Measurements from ENCODE around the gene AHRR. TPM values are rescaled to one million over a fixed set of nuclear protein-coding genes. Genes with fewer than 3 reads are reported as not detected.
A peak's percentile ranks its signal among the peaks of the same experiment; 100 is the strongest.
"Not testable (repeated sequence)": the region's sequence is repeated elsewhere in the genome, so short reads cannot be mapped to it uniquely, and the experiment has no call there.

The AHRR gene
- total RNA-seq, 1 donor from 2014 or later = 54.9 TPM

DNA sequence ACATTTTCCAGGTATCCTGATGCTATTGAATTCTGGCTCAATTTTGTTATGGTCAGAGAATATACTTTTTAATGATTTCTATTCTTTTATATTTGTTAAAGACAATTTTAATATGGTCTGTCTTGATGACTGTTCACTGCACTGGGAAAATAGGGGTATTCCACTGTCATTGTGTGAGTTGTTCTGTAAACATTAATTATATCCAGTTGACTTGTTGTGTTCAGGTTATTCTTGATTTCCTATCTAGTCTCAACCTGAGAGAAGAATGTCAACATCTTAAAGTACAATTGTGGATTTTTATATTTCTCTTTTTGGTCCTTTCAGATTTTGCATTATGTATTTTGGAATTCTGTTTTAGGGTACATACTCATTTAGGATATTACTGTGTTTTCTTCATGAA, 61.6 kb downstream of the AHRR start:
- Mint-ChIP-seq H3K36me3 (ENCODE audit: unreplicated experiment) (peaks cover 81% of the 10 kb centered on the region), H3K4me1 (ENCODE audit: unreplicated experiment) (peaks cover 39% of the 10 kb centered on the region), H3K27ac (ENCODE audit: unreplicated experiment) (peak overlapping the region; percentile 41), H3K9me3 (ENCODE audit: unreplicated experiment) (peaks cover 19% of the 10 kb centered on the region), H3K4me3 (ENCODE audit: unreplicated experiment) (no peak overlapping the region), H3K27me3 (ENCODE audit: unreplicated experiment) (no peaks in the 10 kb centered on the region)
- no peak for DNase-seq (ENCODE audit: extremely low spot score, unreplicated experiment)
- TF ChIP-seq, protein P1, sequence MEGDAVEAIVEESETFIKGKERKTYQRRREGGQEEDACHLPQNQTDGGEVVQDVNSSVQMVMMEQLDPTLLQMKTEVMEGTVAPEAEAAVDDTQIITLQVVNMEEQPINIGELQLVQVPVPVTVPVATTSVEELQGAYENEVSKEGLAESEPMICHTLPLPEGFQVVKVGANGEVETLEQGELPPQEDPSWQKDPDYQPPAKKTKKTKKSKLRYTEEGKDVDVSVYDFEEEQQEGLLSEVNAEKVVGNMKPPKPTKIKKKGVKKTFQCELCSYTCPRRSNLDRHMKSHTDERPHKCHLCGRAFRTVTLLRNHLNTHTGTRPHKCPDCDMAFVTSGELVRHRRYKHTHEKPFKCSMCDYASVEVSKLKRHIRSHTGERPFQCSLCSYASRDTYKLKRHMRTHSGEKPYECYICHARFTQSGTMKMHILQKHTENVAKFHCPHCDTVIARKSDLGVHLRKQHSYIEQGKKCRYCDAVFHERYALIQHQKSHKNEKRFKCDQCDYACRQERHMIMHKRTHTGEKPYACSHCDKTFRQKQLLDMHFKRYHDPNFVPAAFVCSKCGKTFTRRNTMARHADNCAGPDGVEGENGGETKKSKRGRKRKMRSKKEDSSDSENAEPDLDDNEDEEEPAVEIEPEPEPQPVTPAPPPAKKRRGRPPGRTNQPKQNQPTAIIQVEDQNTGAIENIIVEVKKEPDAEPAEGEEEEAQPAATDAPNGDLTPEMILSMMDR (IDR thresholded peaks at IDR 0.05) = no peak

- TF ChIP-seq, protein P1 (IDR thresholded peaks at IDR 0.05) = no peak
- Mint-ChIP-seq H3K4me1 (ENCODE audit: unreplicated experiment) (peaks cover 34% of the 10 kb centered on the region), H3K9me3 (ENCODE audit: unreplicated experiment) (peaks cover 19% of the 10 kb centered on the region), H3K36me3 (ENCODE audit: unreplicated experiment) (peaks cover 78% of the 10 kb centered on the region), H3K27ac (ENCODE audit: unreplicated experiment) (peak overlapping the region; percentile 64), H3K27me3 (ENCODE audit: unreplicated experiment) (no peaks in the 10 kb centered on the region), H3K4me3 (ENCODE audit: unreplicated experiment) (no peak overlapping the region)
- no peak for DNase-seq (ENCODE audit: extremely low spot score, unreplicated experiment)
These were observed 62.1 kb downstream of the AHRR start for GRCh38 chr5:383621-384020.

DNA sequence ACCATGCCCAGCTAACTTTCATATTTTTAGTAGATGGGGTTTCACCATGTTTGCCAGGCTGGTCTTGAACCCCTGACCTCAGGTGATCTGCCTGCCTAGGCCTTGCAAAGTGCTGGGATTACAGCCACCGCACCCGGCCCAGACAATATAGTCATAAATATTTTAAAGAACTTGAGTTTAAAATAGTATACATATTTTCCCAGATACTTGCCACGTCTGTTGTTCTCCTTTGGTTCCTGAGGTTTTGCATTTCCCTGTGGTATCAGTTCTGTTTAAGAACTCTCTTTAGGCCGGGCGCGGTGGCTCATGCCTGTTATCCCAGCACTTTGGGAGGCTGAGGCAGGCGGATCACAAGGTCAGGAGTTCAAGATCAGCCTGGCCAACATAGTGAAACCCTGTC, 63.1 kb downstream of the AHRR start:
- Mint-ChIP-seq H3K4me1 (ENCODE audit: unreplicated experiment) (peaks cover 25% of the 10 kb centered on the region), H3K36me3 (ENCODE audit: unreplicated experiment) (peaks cover 70% of the 10 kb centered on the region), H3K9me3 (ENCODE audit: unreplicated experiment) (peaks cover 19% of the 10 kb centered on the region)
- H3K4me3 Mint-ChIP-seq (ENCODE audit: unreplicated experiment); H3K27me3 Mint-ChIP-seq (ENCODE audit: unreplicated experiment); H3K27ac Mint-ChIP-seq (ENCODE audit: unreplicated experiment); DNase-seq (ENCODE audit: extremely low spot score, unreplicated experiment): not testable (repeated sequence)

DNA sequence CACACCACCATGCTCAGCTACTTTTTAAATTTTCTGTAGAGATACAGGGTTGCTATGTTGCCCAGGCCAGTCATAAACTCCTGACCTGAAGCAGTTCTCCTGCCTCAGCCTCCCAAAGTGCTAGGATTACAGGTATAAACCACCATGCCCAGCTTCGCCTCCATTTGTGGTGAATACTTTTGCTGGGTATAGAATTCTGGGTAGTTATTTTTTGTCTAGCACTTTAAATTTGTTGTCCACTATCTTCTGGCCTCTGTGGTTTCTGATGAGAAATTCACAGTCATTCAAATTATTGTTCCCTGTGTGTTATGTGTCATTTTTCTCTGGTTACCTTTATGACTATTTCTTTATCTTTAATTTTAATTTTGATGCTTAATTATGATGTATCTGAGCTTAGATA, 63.8 kb downstream of the AHRR start:
- no peaks in the 10 kb centered on the region for H3K27me3 Mint-ChIP-seq (ENCODE audit: unreplicated experiment)
- H3K36me3 Mint-ChIP-seq (ENCODE audit: unreplicated experiment) = peaks cover 73% of the 10 kb centered on the region
- peak overlapping the region; percentile 23 for H3K27ac Mint-ChIP-seq (ENCODE audit: unreplicated experiment)
- no peak overlapping the region for H3K4me3 Mint-ChIP-seq (ENCODE audit: unreplicated experiment)
- peaks cover 19% of the 10 kb centered on the region for H3K9me3 Mint-ChIP-seq (ENCODE audit: unreplicated experiment)
- DNase-seq (ENCODE audit: extremely low spot score, unreplicated experiment) = no peak
- H3K4me1 Mint-ChIP-seq (ENCODE audit: unreplicated experiment) = peaks cover 25% of the 10 kb centered on the region
- TF ChIP-seq, protein P1 (IDR thresholded peaks at IDR 0.05) = no peak

DNA sequence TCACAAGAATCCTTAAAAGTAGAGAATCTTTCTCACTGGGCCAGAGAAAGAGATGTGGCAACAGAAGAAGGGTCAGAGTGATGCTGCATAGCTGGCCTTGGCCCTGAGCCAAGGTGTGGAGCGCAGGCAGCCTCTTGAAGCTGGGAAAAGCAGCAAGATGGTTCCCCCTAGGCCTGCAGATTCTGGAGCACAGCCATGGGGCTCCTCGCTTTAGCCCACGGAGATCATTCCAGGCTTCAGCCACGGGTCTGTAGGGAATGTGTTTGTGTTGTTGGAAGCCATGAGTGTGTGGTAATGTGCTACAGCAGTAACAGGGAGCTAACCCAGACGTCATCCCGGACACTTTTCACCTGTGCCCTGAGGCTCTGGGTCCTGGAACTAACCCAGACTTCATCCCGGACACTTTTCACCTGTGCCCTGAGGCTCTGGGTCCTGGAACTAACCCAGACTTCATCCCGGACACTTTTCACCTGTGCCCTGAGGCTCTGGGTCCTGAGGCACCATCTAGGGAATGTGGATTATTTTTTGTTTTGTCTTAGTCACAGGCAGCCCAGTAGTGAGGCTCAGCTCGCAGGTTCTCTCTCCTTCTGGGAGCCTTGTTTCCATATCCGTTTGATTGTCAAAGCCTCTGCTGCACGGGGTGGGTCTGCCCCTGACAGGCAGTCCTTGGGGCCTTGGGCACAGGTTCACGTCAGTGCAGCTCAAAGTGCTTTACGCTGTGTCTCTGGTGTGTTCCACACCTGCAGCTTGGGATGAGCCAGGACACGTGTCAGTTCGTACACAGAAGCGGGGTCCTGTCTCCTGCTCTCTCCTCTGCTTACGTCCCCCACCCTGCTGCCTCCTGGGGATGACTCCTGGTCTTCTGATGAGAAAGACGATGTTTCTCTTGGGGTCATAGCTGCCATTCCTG, 65.2 kb downstream of the AHRR start:
- peaks cover 24% of the 10 kb centered on the region for H3K4me1 Mint-ChIP-seq (ENCODE audit: unreplicated experiment)
- peaks cover 66% of the 10 kb centered on the region for H3K36me3 Mint-ChIP-seq (ENCODE audit: unreplicated experiment)
- no peak overlapping the region for H3K4me3 Mint-ChIP-seq (ENCODE audit: unreplicated experiment)
- TF ChIP-seq, protein P1 (IDR thresholded peaks at IDR 0.05) = no peak
- H3K27me3 Mint-ChIP-seq (ENCODE audit: unreplicated experiment) = no peaks in the 10 kb centered on the region
- H3K9me3 Mint-ChIP-seq (ENCODE audit: unreplicated experiment) = peaks cover 19% of the 10 kb centered on the region
- H3K27ac Mint-ChIP-seq (ENCODE audit: unreplicated experiment) = peak overlapping the region; percentile 67
- DNase-seq (ENCODE audit: extremely low spot score, unreplicated experiment) = peak; percentile 80

All from osteocyte (in vitro differentiated cells).